A172 (cell line): ENCODE results near the gene FARS2. TPM values are rescaled to one million over a fixed set of nuclear protein-coding genes. Genes with fewer than 3 reads are reported as not detected.

Source experiments
- DNase-seq: peaks from one replicate; pipeline ENCODE4 v3.0.0-alpha.2; 2015; ENCODE audit warnings: low spot score
- total RNA-seq: library from RNA; depleted of rRNA; stranded (reverse); fragments of >200 nt; shearing (Covaris generic); gene quantifications from 2 replicates; pipeline ENCODE4 v1.2.3, GENCODE V29; 2014

FARS2 gene
- total RNA-seq, 1 experiment from 2014 or later, result 12.5 TPM

- DNase-seq, result no peak
Observed at GRCh38 chr6:5726976-5727718, 465.8 kb downstream of the FARS2 start.

- no peak for DNase-seq
Observed at GRCh38 chr6:5728351-5729079, 467.2 kb downstream of the FARS2 start.

- DNase-seq, result peak; percentile 81
Observed at GRCh38 chr6:5729080-5729434, 467.7 kb downstream of the FARS2 start.

GRCh38 chr6:5729813-5730517 is 468.7 kb downstream of the FARS2 start:
- DNase-seq, result no peak

GRCh38 chr6:5730585-5731263 is 469.4 kb downstream of the FARS2 start:
- DNase-seq, result peak; percentile 18

- DNase-seq, result no peak
Observed at GRCh38 chr6:5731435-5731834, 470.1 kb downstream of the FARS2 start.

GRCh38 chr6:5732496-5732895 is 471.2 kb downstream of the FARS2 start:
- no peak for DNase-seq

GRCh38 chr6:5736016-5736738 is 474.9 kb downstream of the FARS2 start:
- no peak for DNase-seq

- DNase-seq, result no peak
Observed at GRCh38 chr6:5737460-5737859, 476.1 kb downstream of the FARS2 start.

GRCh38 chr6:5738211-5738610 is 476.9 kb downstream of the FARS2 start:
- no peak for DNase-seq

- DNase-seq, result no peak
Observed at GRCh38 chr6:5744497-5744896, 483.2 kb downstream of the FARS2 start.

- DNase-seq, result no peak
Observed at GRCh38 chr6:5745081-5745480, 483.8 kb downstream of the FARS2 start.

GRCh38 chr6:5746053-5746758 is 484.9 kb downstream of the FARS2 start:
- DNase-seq, result no peak

- DNase-seq, result no peak
Observed at GRCh38 chr6:5746759-5747130, 485.4 kb downstream of the FARS2 start.

GRCh38 chr6:5747379-5747778 is 486.1 kb downstream of the FARS2 start:
- DNase-seq, result no peak

GRCh38 chr6:5749016-5749650 is 487.8 kb downstream of the FARS2 start:
- DNase-seq, result no peak

GRCh38 chr6:5749651-5750215 is 488.4 kb downstream of the FARS2 start:
- DNase-seq, result no peak

- DNase-seq, result no peak
Observed at GRCh38 chr6:5751525-5752390, 490.4 kb downstream of the FARS2 start.

GRCh38 chr6:5752391-5752680 is 491.0 kb downstream of the FARS2 start:
- peak; percentile 87 for DNase-seq
